Large intestine (tissue), 3 donors: ENCODE measurements around the gene YY1. TPM values are rescaled to one million over a fixed set of nuclear protein-coding genes. Genes with fewer than 3 reads are reported as not detected.
A peak's percentile ranks its signal among the peaks of the same experiment; 100 is the strongest.

Experiments
- DNase-seq, 2 donors: peaks; one replicate each; pipeline versions ENCODE4 v3.0.0 to v3.0.0-alpha.2; 2013
- H3K27ac ChIP-seq: one replicate; pipeline ENCODE4 v1.5.1; 2013; ENCODE audit warnings: low read length
- H3K27me3 ChIP-seq: 2 replicates; pipeline ENCODE4 v1.6.1; 2013; ENCODE audit warnings: low read length; ENCODE audit not compliant: control insufficient read depth, insufficient read depth
- H3K36me3 ChIP-seq: 2 replicates; pipeline ENCODE4 v1.6.1; 2013; ENCODE audit warnings: low read length; ENCODE audit not compliant: control insufficient read depth, insufficient read depth
- H3K4me1 ChIP-seq: one replicate; pipeline ENCODE4 v1.6.1; 2013; ENCODE audit warnings: low read length; ENCODE audit not compliant: control insufficient read depth, insufficient read depth
- H3K4me3 ChIP-seq: one replicate; pipeline ENCODE4 v1.5.1; 2013; ENCODE audit warnings: low read length
- H3K9me3 ChIP-seq: one replicate; pipeline ENCODE4 v1.6.1; 2013; ENCODE audit warnings: mild to moderate bottlenecking, low read depth, low read length, moderate library complexity; ENCODE audit not compliant: control insufficient read depth
- WGBS: methylation state at CpG from one replicate; pipeline ENCODE4 v1.1.5; 2013; ENCODE audit warnings: low lambda C conversion rate; ENCODE audit not compliant: insufficient coverage; 5-methylcytosine and 5-hydroxymethylcytosine counted together
- polyA plus RNA-seq: library from polyadenylated mRNA; unstranded; fragments of 120-200 nt; gene quantifications from one replicate; pipeline ENCODE4 v1.2.1, GENCODE V29; 2013

Gene YY1
- polyA plus RNA-seq, 1 donor: 74.3 TPM

- WGBS: no CpG with 5 or more reads among the region's 15 CpGs
- Histone ChIP-seq H3K27me3 (no peaks in the 10 kb centered on the region), H3K36me3 (no peaks in the 10 kb centered on the region), H3K9me3 (no peaks in the 10 kb centered on the region), H3K4me1 (peaks cover 19% of the 10 kb centered on the region), H3K27ac (peak overlapping the region; percentile 99), H3K4me3 (peak overlapping the region; percentile 84)
- DNase-seq: peak in 1 of 2 donors; percentile 19
Measured at GRCh38 chr14:100213587-100213955, 25.4 kb upstream of the YY1 start.

GRCh38 chr14:100213956-100214769 lies 24.8 kb upstream of the YY1 start:
- no CpG with 5 or more reads among the region's 90 CpGs for WGBS
- DNase-seq: peak; percentile 91 to 95
- H3K27me3 ChIP-seq: no peaks in the 10 kb centered on the region
- H3K4me3 ChIP-seq: peak overlapping the region; percentile 84
- H3K9me3 ChIP-seq: no peaks in the 10 kb centered on the region
- H3K27ac ChIP-seq: peak overlapping the region; percentile 99
- peaks cover 19% of the 10 kb centered on the region for H3K4me1 ChIP-seq
- no peaks in the 10 kb centered on the region for H3K36me3 ChIP-seq

- H3K36me3 ChIP-seq: no peaks in the 10 kb centered on the region
- H3K27ac ChIP-seq: peak overlapping the region; percentile 97
- no peak for DNase-seq
- H3K4me3 ChIP-seq: peak overlapping the region; percentile 12
- no peaks in the 10 kb centered on the region for H3K9me3 ChIP-seq
- no peaks in the 10 kb centered on the region for H3K27me3 ChIP-seq
- peaks cover 19% of the 10 kb centered on the region for H3K4me1 ChIP-seq
- WGBS: no CpG with 5 or more reads among the region's 12 CpGs
Measured at GRCh38 chr14:100214770-100215083, 24.2 kb upstream of the YY1 start.

GRCh38 chr14:100215330-100215885 lies 23.5 kb upstream of the YY1 start:
- Histone ChIP-seq H3K4me3 (no peak overlapping the region), H3K9me3 (no peaks in the 10 kb centered on the region), H3K36me3 (no peaks in the 10 kb centered on the region), H3K4me1 (peaks cover 21% of the 10 kb centered on the region), H3K27me3 (no peaks in the 10 kb centered on the region), H3K27ac (peak overlapping the region; percentile 97)
- WGBS: no CpG with 5 or more reads among the region's 12 CpGs
- DNase-seq: no peak

- DNase-seq: peak in 1 of 2 donors; percentile 21
- Histone ChIP-seq H3K36me3 (no peaks in the 10 kb centered on the region), H3K4me1 (peaks cover 51% of the 10 kb centered on the region), H3K4me3 (no peak overlapping the region), H3K27me3 (no peaks in the 10 kb centered on the region), H3K9me3 (no peaks in the 10 kb centered on the region), H3K27ac (no peak overlapping the region)
- WGBS: no CpG with 5 or more reads among the region's 4 CpGs
Measured at GRCh38 chr14:100219126-100219785, 19.7 kb upstream of the YY1 start.

GRCh38 chr14:100221533-100222223 lies 17.3 kb upstream of the YY1 start:
- H3K4me3 ChIP-seq: peak overlapping the region; percentile 54
- DNase-seq: peak; percentile 74 to 95

GRCh38 chr14:100222224-100223093 lies 16.5 kb upstream of the YY1 start:
- no peaks in the 10 kb centered on the region for H3K27me3 ChIP-seq
- peak; percentile 26 to 65 for DNase-seq
- no CpG with 5 or more reads among the region's 14 CpGs for WGBS
- peak overlapping the region; percentile 98 for H3K27ac ChIP-seq
- H3K4me3 ChIP-seq: peak overlapping the region; percentile 54
- no peaks in the 10 kb centered on the region for H3K36me3 ChIP-seq
- peaks cover 44% of the 10 kb centered on the region for H3K4me1 ChIP-seq
- no peaks in the 10 kb centered on the region for H3K9me3 ChIP-seq

More at GRCh38 chr14:100221533-100222223, 17.3 kb upstream of the YY1 start:
- peak overlapping the region; percentile 98 for H3K27ac ChIP-seq
- no peaks in the 10 kb centered on the region for H3K9me3 ChIP-seq
- peaks cover 44% of the 10 kb centered on the region for H3K4me1 ChIP-seq
- H3K27me3 ChIP-seq: no peaks in the 10 kb centered on the region
- no peaks in the 10 kb centered on the region for H3K36me3 ChIP-seq
- no CpG with 5 or more reads among the region's 15 CpGs for WGBS

GRCh38 chr14:100223332-100224201 lies 15.4 kb upstream of the YY1 start:
- H3K27ac ChIP-seq: peak overlapping the region; percentile 98
- 40% methylated on average over 1 of the region's 12 CpGs for WGBS

GRCh38 chr14:100224229-100224866 lies 14.6 kb upstream of the YY1 start:
- 90% methylated on average over 2 of the region's 4 CpGs for WGBS

More at GRCh38 chr14:100223332-100224201, 15.4 kb upstream of the YY1 start:
- H3K36me3 ChIP-seq: no peaks in the 10 kb centered on the region
- peak; percentile 56 to 78 for DNase-seq
- H3K4me3 ChIP-seq: no peak overlapping the region
- H3K27me3 ChIP-seq: no peaks in the 10 kb centered on the region
- no peaks in the 10 kb centered on the region for H3K9me3 ChIP-seq
- H3K4me1 ChIP-seq: peaks cover 44% of the 10 kb centered on the region

More at GRCh38 chr14:100224229-100224866, 14.6 kb upstream of the YY1 start:
- Histone ChIP-seq H3K27me3 (no peaks in the 10 kb centered on the region), H3K36me3 (no peaks in the 10 kb centered on the region), H3K4me3 (no peak overlapping the region), H3K27ac (peak overlapping the region; percentile 98), H3K4me1 (peaks cover 44% of the 10 kb centered on the region), H3K9me3 (no peaks in the 10 kb centered on the region)
- no peak for DNase-seq
